Stomach (tissue), 9 donors: ENCODE data around the gene TAOK1. TPM values are rescaled to one million over a fixed set of nuclear protein-coding genes. Genes with fewer than 3 reads are reported as not detected.

Experiments used
- DNase-seq, 2 donors: peaks; one replicate each; pipeline versions ENCODE4 v3.0.0 to v3.0.0-alpha.2; 2013 to 2019
- H3K27ac ChIP-seq, 5 donors: fragments of 200-600 bp in 4 of 5; sonication (generic) in 4 of 5; one replicate each; pipeline ENCODE4 v1.5.1; 2013 to 2019; ENCODE audit warnings: mild to moderate bottlenecking in 1 of 5, moderate library complexity in 1 of 5
- H3K27me3 ChIP-seq, 3 donors: fragments of 200-600 bp; sonication (generic); one replicate each; pipeline ENCODE4 v1.5.1; 2017 to 2019; ENCODE audit warnings: mixed run types in 1 of 3
- H3K36me3 ChIP-seq, 4 donors: fragments of 200-600 bp; sonication (generic); 1 replicate in 3 of 4; 2 replicates in 1 of 4; pipeline ENCODE4 v1.5.1; 2016 to 2019
- H3K4me1 ChIP-seq, 4 donors: fragments of 200-600 bp; sonication (generic); one replicate each; pipeline ENCODE4 v1.5.1; 2016 to 2019
- H3K4me3 ChIP-seq, 4 donors: fragments of 200-600 bp; sonication (generic) in 3 of 4; one replicate each; pipeline ENCODE4 v1.5.1; 2016 to 2019; ENCODE audit warnings: mild to moderate bottlenecking in 1 of 4
- H3K9me3 ChIP-seq, 4 donors: fragments of 200-600 bp; sonication (generic); one replicate each; pipeline ENCODE4 v1.5.1; 2016 to 2019
- CTCF ChIP-seq, 7 experiments: fragments of 450-650 bp in 4 of 7; fragments of 200-600 bp in 3 of 7; sonication (generic) in 3 of 7; IDR thresholded peaks; one replicate each; pipeline ENCODE4 v1.5.1; 2016 to 2019; ENCODE audit warnings: antibody characterized with exemption in 7 of 7, control low read depth in 2 of 7, mild to moderate bottlenecking in 1 of 7
- EP300 ChIP-seq: sonication (generic); formaldehyde crosslinking; IDR thresholded peaks from one replicate; pipeline ENCODE4 v1.6.1; 2017; ENCODE audit warnings: antibody characterized with exemption
- POLR2A ChIP-seq, 4 donors: fragments of 450-650 bp; IDR thresholded peaks; one replicate each; pipeline ENCODE4 v1.6.1; 2016; ENCODE audit warnings: antibody characterized with exemption in 4 of 4, control low read depth in 2 of 4, mild to moderate bottlenecking in 1 of 4, moderate library complexity in 1 of 4
- POLR2AphosphoS5 ChIP-seq, 3 donors: sonication (generic); formaldehyde crosslinking; IDR thresholded peaks; one replicate each; pipeline ENCODE4 v1.6.1; 2016; ENCODE audit warnings: antibody characterized with exemption in 3 of 3
- WGBS, 5 donors: extraction: QIAGEN DNeasy Blood & Tissue Kit in 3 of 5; methylation state at CpG; one replicate each; pipeline versions ENCODE4 v1.1.5 to v1.1.7; 2013 to 2018; 5-methylcytosine and 5-hydroxymethylcytosine counted together
- intact Hi-C: fragments of 100-400 bp; cut with DNase I; formaldehyde crosslinking; loops from one replicate; pipeline ENCODE4 v1.15.1; 2023; ENCODE audit warnings: low total_unique reads
- polyA plus RNA-seq, 3 donors: library from polyadenylated mRNA; stranded (reverse); fragments of 200-250 nt; gene quantifications; one replicate each; pipeline ENCODE4 v1.2.3, GENCODE V29; 2013
- total RNA-seq, 5 donors: library from RNA; depleted of rRNA; stranded (reverse); fragments of >200 nt; gene quantifications; one replicate each; pipeline versions ENCODE4 v1.1.0 to v1.2.3, GENCODE V29; 2014 to 2016
- donor health status: healthy with polysubstance abuse.
- donor health status: Bipolar disorder and iron deficiency.
- donor health status: healthy.

The TAOK1 gene
- total and polyA plus RNA-seq, 8 donors, result 4.4 to 230 (median 44.7) TPM

- 68 to 84% (median 77%) methylated on average over 1 of the region's 1 CpG for WGBS, 5 donors
- Histone ChIP-seq H3K4me1 (peaks cover 0 to 4% (median 1%) of the 10 kb centered on the region in 4 donors), H3K36me3 (peaks cover 5 to 72% (median 67%) of the 10 kb centered on the region in 4 donors), H3K9me3 (no peaks in the 10 kb centered on the region), H3K27me3 (no peaks in the 10 kb centered on the region), H3K4me3 (no peak overlapping the region), H3K27ac (no peak overlapping the region)
- TF ChIP-seq CTCF (IDR thresholded peaks at IDR 0.05), result no peak
- no peak for TF ChIP-seq EP300
- TF ChIP-seq POLR2A (IDR thresholded peaks at IDR 0.05), result no peak
- no peak for TF ChIP-seq POLR2AphosphoS5 (IDR thresholded peaks at IDR 0.05)
- DNase-seq, result no peak
- intact Hi-C loops, result no loop called here
These were observed 93.3 kb downstream of the TAOK1 start for GRCh38 chr17:29483503-29483902.

- intact Hi-C loops, result no loop called here
- TF ChIP-seq POLR2A (IDR thresholded peaks at IDR 0.05), result no peak
- no peak for TF ChIP-seq EP300
- no peak for TF ChIP-seq CTCF (IDR thresholded peaks at IDR 0.05)
- no peak for TF ChIP-seq POLR2AphosphoS5 (IDR thresholded peaks at IDR 0.05)
- Histone ChIP-seq H3K4me1 (no peaks in the 10 kb centered on the region), H3K4me3 (no peak overlapping the region), H3K27me3 (no peaks in the 10 kb centered on the region), H3K9me3 (no peaks in the 10 kb centered on the region), H3K27ac (no peak overlapping the region), H3K36me3 (peaks cover 28 to 94% (median 84%) of the 10 kb centered on the region in 4 donors)
- WGBS, 5 donors, result 93 to 98% (median 94%) methylated on average over 1 of the region's 1 CpG
- no peak for DNase-seq
These were observed 104.8 kb downstream of the TAOK1 start for GRCh38 chr17:29495011-29495410.

- intact Hi-C loops, result no loop called here
- WGBS, 5 donors, result 90 to 100% (median 100%) methylated on average over 1 of the region's 1 CpG
- no peak for TF ChIP-seq CTCF (IDR thresholded peaks at IDR 0.05)
- no peak for TF ChIP-seq POLR2A (IDR thresholded peaks at IDR 0.05)
- H3K9me3 ChIP-seq, result no peaks in the 10 kb centered on the region
- H3K4me3 ChIP-seq, result no peak overlapping the region
- no peaks in the 10 kb centered on the region for H3K27me3 ChIP-seq
- no peaks in the 10 kb centered on the region for H3K4me1 ChIP-seq
- no peak overlapping the region for H3K27ac ChIP-seq
- DNase-seq, result no peak
- H3K36me3 ChIP-seq, result peaks cover 32 to 100% (median 95%) of the 10 kb centered on the region in 4 donors
These were observed 114.5 kb downstream of the TAOK1 start for GRCh38 chr17:29504711-29505110.

- no peak overlapping the region for H3K4me3 ChIP-seq
- no peaks in the 10 kb centered on the region for H3K9me3 ChIP-seq
- no peak for DNase-seq
- 52 to 65% (median 63%) methylated on average over 4 of the region's 4 CpGs for WGBS, 5 donors
- H3K36me3 ChIP-seq, result peaks cover 32 to 100% (median 94%) of the 10 kb centered on the region in 4 donors
- no peak for TF ChIP-seq CTCF (IDR thresholded peaks at IDR 0.05)
- no peak for TF ChIP-seq POLR2AphosphoS5 (IDR thresholded peaks at IDR 0.05)
- no peak for TF ChIP-seq EP300
- TF ChIP-seq POLR2A (IDR thresholded peaks at IDR 0.05), result no peak
- H3K27me3 ChIP-seq, result no peaks in the 10 kb centered on the region
- no peaks in the 10 kb centered on the region for H3K4me1 ChIP-seq
- intact Hi-C loops, result no loop called here
- no peak overlapping the region for H3K27ac ChIP-seq
These were observed 115.7 kb downstream of the TAOK1 start for GRCh38 chr17:29505836-29506235.
